ENCODE measurements around the gene PRDX3. TPM values are rescaled to one million over a fixed set of nuclear protein-coding genes. Genes with fewer than 3 reads are reported as not detected.

The PRDX3 gene
- total RNA-seq, 1 experiment from 2014 or later, result 213 TPM

- Histone ChIP-seq H3K9me3 (no peaks in the 10 kb centered on the region), H3K4me3 (ENCODE audit: low read depth, low read length) (no peak overlapping the region), H3K4me1 (peaks cover 38% of the 10 kb centered on the region), H3K36me3 (ENCODE audit: control insufficient read depth, insufficient read depth, low read length) (no peaks in the 10 kb centered on the region), H3K27me3 (replicated peaks; ENCODE audit: control insufficient read depth, insufficient read depth, low read length) (no peaks in the 10 kb centered on the region)
- no peak overlapping the region for H3K4me3 Mint-ChIP-seq (ENCODE audit: unreplicated experiment)
- no peaks in the 10 kb centered on the region for H3K9me3 Mint-ChIP-seq (ENCODE audit: unreplicated experiment)
- no peak for TF ChIP-seq CTCF (IDR thresholded peaks at IDR 0.05; ENCODE audit: insufficient read depth in 1 of 2, low read depth in 1 of 2, low read length in 1 of 2, severe bottlenecking in 1 of 2, unreplicated experiment in 1 of 2)
- no peak for DNase-seq
- no TSS peak for BruUV-seq (replicated peaks)
- intact Hi-C loops (cut with micrococcal nuclease; ENCODE audit: unreplicated experiment), result no loop called here
- H3K4me1 Mint-ChIP-seq (ENCODE audit: low read depth, unreplicated experiment), result peaks cover 20% of the 10 kb centered on the region
- H3K27me3 Mint-ChIP-seq (ENCODE audit: insufficient read depth, unreplicated experiment), result no peaks in the 10 kb centered on the region
- ChIA-PET CTCF (interaction anchor here (1.2 kb wide), 2 partner anchors 14 to 224 kb away, joined by 3 to 5 read pairs; partner anchors contain the start of gene GRK5), POLR2A (no interaction called here)
- peak overlapping the region; percentile 77 for H3K27ac Mint-ChIP-seq (ENCODE audit: unreplicated experiment)
- peaks cover 5% of the 10 kb centered on the region for H3K36me3 Mint-ChIP-seq (ENCODE audit: insufficient read depth, unreplicated experiment)
These were observed 42.6 kb upstream of the PRDX3 start for GRCh38 chr10:119221201-119221600.

- H3K27me3 Mint-ChIP-seq (ENCODE audit: insufficient read depth, unreplicated experiment), result no peaks in the 10 kb centered on the region
These were observed 41.3 kb upstream of the PRDX3 start for GRCh38 chr10:119219871-119220270.

GRCh38 chr10:119217991-119218490 lies 39.4 kb upstream of the PRDX3 start:
- Mint-ChIP-seq H3K27me3 (ENCODE audit: insufficient read depth, unreplicated experiment) (no peaks in the 10 kb centered on the region), H3K4me1 (ENCODE audit: low read depth, unreplicated experiment) (peaks cover 32% of the 10 kb centered on the region), H3K36me3 (ENCODE audit: insufficient read depth, unreplicated experiment) (peaks cover 5% of the 10 kb centered on the region), H3K9me3 (ENCODE audit: unreplicated experiment) (no peaks in the 10 kb centered on the region), H3K27ac (ENCODE audit: unreplicated experiment) (no peak overlapping the region), H3K4me3 (ENCODE audit: unreplicated experiment) (no peak overlapping the region)
- CTCF ChIA-PET, result interaction anchor here (0.8 to 1.3 kb wide), 4 partner anchors 9 to 53 kb away, joined by 3 to 6 read pairs (median 4); no protein-coding TSS in a partner anchor
- no peak for TF ChIP-seq CTCF (IDR thresholded peaks at IDR 0.05; ENCODE audit: insufficient read depth in 1 of 2, low read depth in 1 of 2, low read length in 1 of 2, severe bottlenecking in 1 of 2, unreplicated experiment in 1 of 2)
- Histone ChIP-seq H3K4me1 (peaks cover 43% of the 10 kb centered on the region), H3K4me3 (ENCODE audit: low read depth, low read length) (no peak overlapping the region), H3K27me3 (replicated peaks; ENCODE audit: control insufficient read depth, insufficient read depth, low read length) (no peaks in the 10 kb centered on the region), H3K36me3 (ENCODE audit: control insufficient read depth, insufficient read depth, low read length) (no peaks in the 10 kb centered on the region), H3K9me3 (no peaks in the 10 kb centered on the region)
- POLR2A ChIA-PET, result no interaction called here
- DNase-seq, result no peak
- intact Hi-C loops (cut with micrococcal nuclease; ENCODE audit: unreplicated experiment), result no loop called here
- BruUV-seq (replicated peaks), result no TSS peak

More at GRCh38 chr10:119219871-119220270, 41.3 kb upstream of the PRDX3 start:
- DNase-seq, result no peak
- peaks cover 47% of the 10 kb centered on the region for H3K4me1 ChIP-seq
- intact Hi-C loops (cut with micrococcal nuclease; ENCODE audit: unreplicated experiment), result no loop called here
- no peak for TF ChIP-seq CTCF (IDR thresholded peaks at IDR 0.05; ENCODE audit: insufficient read depth in 1 of 2, low read depth in 1 of 2, low read length in 1 of 2, severe bottlenecking in 1 of 2, unreplicated experiment in 1 of 2)
- CTCF ChIA-PET, result no interaction called here
- Mint-ChIP-seq H3K9me3 (ENCODE audit: unreplicated experiment) (no peaks in the 10 kb centered on the region), H3K4me1 (ENCODE audit: low read depth, unreplicated experiment) (peaks cover 28% of the 10 kb centered on the region), H3K27ac (ENCODE audit: unreplicated experiment) (no peak overlapping the region), H3K36me3 (ENCODE audit: insufficient read depth, unreplicated experiment) (peaks cover 5% of the 10 kb centered on the region), H3K4me3 (ENCODE audit: unreplicated experiment) (no peak overlapping the region)
- POLR2A ChIA-PET, result no interaction called here
- H3K4me3 ChIP-seq (ENCODE audit: low read depth, low read length), result no peak overlapping the region
- H3K27me3 ChIP-seq (replicated peaks; ENCODE audit: control insufficient read depth, insufficient read depth, low read length), result no peaks in the 10 kb centered on the region
- H3K9me3 ChIP-seq, result no peaks in the 10 kb centered on the region
- no peaks in the 10 kb centered on the region for H3K36me3 ChIP-seq (ENCODE audit: control insufficient read depth, insufficient read depth, low read length)
- BruUV-seq (replicated peaks), result no TSS peak

Data from Caco-2 (cell line).